UCSD-AML1 (cell line): Measurements from ENCODE around the gene CNNM4.

ENCODE experiments used
- DNase-seq: peaks from one replicate; lab custom pipeline; 2025; ENCODE audit not compliant: unreplicated experiment; lab: John Stamatoyannopoulos, UW

CNNM4 gene

GRCh38 chr2:96857667-96858372 is 97.1 kb downstream of the CNNM4 start, which contains the start of gene ANKRD39:
Gene ANKRD39 (minus strand): TSS chr2:96858016. CDS start chr2:96857987, 29 bp downstream.
- DNase-seq = peak; percentile 98

GRCh38 chr2:96859099-96859649 is 98.5 kb downstream of the CNNM4 start:
- DNase-seq = no peak

- DNase-seq = no peak
Measured at GRCh38 chr2:96859681-96860064, 99.0 kb downstream of the CNNM4 start.

GRCh38 chr2:96860065-96861029 is 99.6 kb downstream of the CNNM4 start:
- peak; percentile 31 for DNase-seq

GRCh38 chr2:96861074-96861473 is 100.4 kb downstream of the CNNM4 start:
- DNase-seq = no peak
